Ishikawa (cell line): ENCODE results near the gene GNB1L.

ENCODE experiments used
- CEBPB ChIP-seq: IDR thresholded peaks from 2 replicates; pipeline ENCODE4 v1.6.1; 2012
- CREB1 ChIP-seq: IDR thresholded peaks from 2 replicates; pipeline ENCODE4 v1.6.1; 2012; ENCODE audit warnings: low read depth
- EGR1 ChIP-seq: IDR thresholded peaks from 2 replicates; pipeline ENCODE4 v1.6.1; 2012
- EP300 ChIP-seq: IDR thresholded peaks from 2 replicates; pipeline ENCODE4 v1.6.1; 2012; ENCODE audit warnings: borderline replicate concordance
- FOXM1 ChIP-seq: IDR thresholded peaks from 2 replicates; pipeline ENCODE4 v1.6.1; 2012; ENCODE audit warnings: low read depth, borderline replicate concordance
- NFIC ChIP-seq: IDR thresholded peaks from 2 replicates; pipeline ENCODE4 v1.6.1; 2012
- RAD21 ChIP-seq: IDR thresholded peaks from 2 replicates; pipeline ENCODE4 v1.6.1; 2012; ENCODE audit warnings: low read depth
- TAF1 ChIP-seq: IDR thresholded peaks from 2 replicates; pipeline ENCODE4 v1.6.1; 2012; ENCODE audit warnings: low read depth, mild to moderate bottlenecking
- TCF12 ChIP-seq: IDR thresholded peaks from 2 replicates; pipeline ENCODE4 v1.6.1; 2012; ENCODE audit warnings: low read depth
- TEAD4 ChIP-seq: IDR thresholded peaks from 2 replicates; pipeline ENCODE4 v1.6.1; 2012
- YY1 ChIP-seq: IDR thresholded peaks from 2 replicates; pipeline ENCODE4 v1.6.1; 2012; ENCODE audit warnings: low read depth
- ZBTB7A ChIP-seq: IDR thresholded peaks from 2 replicates; pipeline ENCODE4 v1.6.1; 2012; ENCODE audit warnings: low read depth
- TF ChIP-seq, protein P1 (sequence below): IDR thresholded peaks from 2 replicates; pipeline ENCODE4 v1.6.1; 2012
- TF ChIP-seq, protein P2 (sequence below): IDR thresholded peaks from 2 replicates; pipeline ENCODE4 v1.6.1; 2012
- TF ChIP-seq, protein P3 (sequence below): IDR thresholded peaks from 2 replicates; pipeline ENCODE4 v1.6.1; 2012; ENCODE audit warnings: low read depth, mild to moderate bottlenecking

GNB1L gene

DNA sequence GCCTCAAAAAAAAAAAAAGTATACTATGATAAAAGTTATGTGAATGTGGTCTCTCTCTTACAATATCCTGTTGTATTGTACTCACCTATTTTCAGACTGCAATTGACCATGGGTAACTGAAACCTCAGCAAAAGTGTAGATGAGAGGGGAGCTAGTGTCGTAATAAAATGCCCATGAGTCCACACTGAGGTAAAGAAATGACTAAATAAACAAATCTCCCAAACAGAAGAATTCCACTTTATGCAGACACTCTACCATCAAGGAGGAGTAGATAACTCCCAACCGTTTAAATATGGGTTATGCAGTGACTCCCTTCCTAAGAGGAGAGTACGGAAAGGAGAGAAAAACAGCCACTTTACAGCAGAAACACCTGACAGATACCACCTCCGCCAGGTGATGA, 14.6 kb downstream of the GNB1L start:
- TF ChIP-seq ZBTB7A (no peak), YY1 (no peak), TEAD4 (no peak), EGR1 (no peak), CREB1 (no peak), NFIC (no peak), RAD21 (no peak), TCF12 (no peak), EP300 (no peak), CEBPB (no peak), FOXM1 (no peak), TAF1 (no peak)
- TF ChIP-seq, protein P1, sequence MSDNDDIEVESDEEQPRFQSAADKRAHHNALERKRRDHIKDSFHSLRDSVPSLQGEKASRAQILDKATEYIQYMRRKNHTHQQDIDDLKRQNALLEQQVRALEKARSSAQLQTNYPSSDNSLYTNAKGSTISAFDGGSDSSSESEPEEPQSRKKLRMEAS = no peak
- TF ChIP-seq, protein P2, sequence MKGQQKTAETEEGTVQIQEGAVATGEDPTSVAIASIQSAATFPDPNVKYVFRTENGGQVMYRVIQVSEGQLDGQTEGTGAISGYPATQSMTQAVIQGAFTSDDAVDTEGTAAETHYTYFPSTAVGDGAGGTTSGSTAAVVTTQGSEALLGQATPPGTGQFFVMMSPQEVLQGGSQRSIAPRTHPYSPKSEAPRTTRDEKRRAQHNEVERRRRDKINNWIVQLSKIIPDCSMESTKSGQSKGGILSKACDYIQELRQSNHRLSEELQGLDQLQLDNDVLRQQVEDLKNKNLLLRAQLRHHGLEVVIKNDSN = no peak
- TF ChIP-seq, protein P3, sequence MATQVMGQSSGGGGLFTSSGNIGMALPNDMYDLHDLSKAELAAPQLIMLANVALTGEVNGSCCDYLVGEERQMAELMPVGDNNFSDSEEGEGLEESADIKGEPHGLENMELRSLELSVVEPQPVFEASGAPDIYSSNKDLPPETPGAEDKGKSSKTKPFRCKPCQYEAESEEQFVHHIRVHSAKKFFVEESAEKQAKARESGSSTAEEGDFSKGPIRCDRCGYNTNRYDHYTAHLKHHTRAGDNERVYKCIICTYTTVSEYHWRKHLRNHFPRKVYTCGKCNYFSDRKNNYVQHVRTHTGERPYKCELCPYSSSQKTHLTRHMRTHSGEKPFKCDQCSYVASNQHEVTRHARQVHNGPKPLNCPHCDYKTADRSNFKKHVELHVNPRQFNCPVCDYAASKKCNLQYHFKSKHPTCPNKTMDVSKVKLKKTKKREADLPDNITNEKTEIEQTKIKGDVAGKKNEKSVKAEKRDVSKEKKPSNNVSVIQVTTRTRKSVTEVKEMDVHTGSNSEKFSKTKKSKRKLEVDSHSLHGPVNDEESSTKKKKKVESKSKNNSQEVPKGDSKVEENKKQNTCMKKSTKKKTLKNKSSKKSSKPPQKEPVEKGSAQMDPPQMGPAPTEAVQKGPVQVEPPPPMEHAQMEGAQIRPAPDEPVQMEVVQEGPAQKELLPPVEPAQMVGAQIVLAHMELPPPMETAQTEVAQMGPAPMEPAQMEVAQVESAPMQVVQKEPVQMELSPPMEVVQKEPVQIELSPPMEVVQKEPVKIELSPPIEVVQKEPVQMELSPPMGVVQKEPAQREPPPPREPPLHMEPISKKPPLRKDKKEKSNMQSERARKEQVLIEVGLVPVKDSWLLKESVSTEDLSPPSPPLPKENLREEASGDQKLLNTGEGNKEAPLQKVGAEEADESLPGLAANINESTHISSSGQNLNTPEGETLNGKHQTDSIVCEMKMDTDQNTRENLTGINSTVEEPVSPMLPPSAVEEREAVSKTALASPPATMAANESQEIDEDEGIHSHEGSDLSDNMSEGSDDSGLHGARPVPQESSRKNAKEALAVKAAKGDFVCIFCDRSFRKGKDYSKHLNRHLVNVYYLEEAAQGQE = no peak

DNA sequence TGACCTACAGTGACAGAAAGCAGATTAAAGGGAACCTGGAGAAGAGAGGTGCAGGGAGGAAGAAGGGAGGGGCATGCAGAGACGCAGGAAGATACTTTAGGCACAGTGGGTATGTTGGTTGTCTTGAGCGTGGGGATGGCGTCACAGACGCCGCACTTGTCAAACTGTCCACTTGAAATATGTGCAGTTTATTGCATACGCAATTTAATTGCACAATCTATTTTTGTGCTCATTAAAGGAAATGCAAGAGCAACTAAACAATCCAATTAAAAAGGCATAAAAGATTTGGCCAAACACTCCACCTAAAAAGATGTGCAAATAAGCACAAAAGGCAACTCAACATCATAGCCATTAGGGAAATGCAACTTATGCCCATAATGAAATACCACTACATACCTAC, 16.8 kb downstream of the GNB1L start:
- no peak for TF ChIP-seq EGR1
- no peak for TF ChIP-seq EP300
- TF ChIP-seq YY1 = no peak
- TF ChIP-seq FOXM1 = no peak
- no peak for TF ChIP-seq CEBPB
- TF ChIP-seq, protein P2 = no peak
- no peak for TF ChIP-seq ZBTB7A
- TF ChIP-seq, protein P3 = no peak
- TF ChIP-seq TAF1 = no peak

DNA sequence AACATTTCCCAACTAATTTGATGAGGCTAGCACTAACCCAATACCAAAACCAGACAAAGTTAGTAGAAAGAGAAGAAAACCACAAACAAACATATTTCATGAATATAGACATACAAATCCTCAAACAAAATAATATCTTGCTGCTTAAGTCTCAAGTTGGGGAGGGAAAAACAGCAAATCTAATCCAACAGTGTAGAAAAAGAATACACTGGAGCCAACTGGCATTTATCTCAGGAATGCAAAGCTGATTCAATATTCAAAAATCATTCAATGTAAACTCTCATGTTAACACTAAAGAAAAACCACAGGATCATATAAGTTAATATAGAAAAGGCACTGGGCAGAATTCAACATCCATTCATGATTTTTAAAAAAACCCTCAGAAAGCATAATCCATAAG, 18.2 kb downstream of the GNB1L start:
- TF ChIP-seq EP300 = no peak

DNA sequence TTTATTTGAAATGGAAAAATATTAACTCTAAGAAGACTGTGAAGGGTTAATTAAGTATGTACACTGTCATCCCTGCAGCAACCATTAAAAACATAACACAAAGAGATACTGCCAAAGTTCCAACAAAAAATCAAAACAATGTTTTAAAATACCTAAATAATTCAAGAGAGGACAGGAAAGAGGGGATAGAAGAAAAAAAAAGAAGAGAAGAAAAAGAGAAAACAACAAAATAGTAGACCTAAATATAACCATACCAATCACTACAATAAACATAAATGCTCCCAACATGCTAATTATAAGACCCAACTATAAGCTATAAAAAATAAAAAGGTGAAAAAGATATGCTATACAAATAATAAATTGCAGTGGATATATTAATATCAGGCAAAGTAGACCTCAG, 20.1 kb downstream of the GNB1L start:
- TF ChIP-seq, protein P1 = no peak
- TF ChIP-seq ZBTB7A = no peak
- no peak for TF ChIP-seq TEAD4
- TF ChIP-seq FOXM1 = no peak
- TF ChIP-seq YY1 = no peak
- TF ChIP-seq EGR1 = no peak
- no peak for TF ChIP-seq TCF12
- TF ChIP-seq NFIC = no peak
- TF ChIP-seq TAF1 = no peak
- TF ChIP-seq CEBPB = no peak
- TF ChIP-seq, protein P2 = no peak
- TF ChIP-seq, protein P3 = no peak
- no peak for TF ChIP-seq EP300
- no peak for TF ChIP-seq RAD21
- no peak for TF ChIP-seq CREB1
